Smooth muscle cell (in vitro differentiated cells): ENCODE measurements around the gene GLIS1. TPM values are rescaled to one million over a fixed set of nuclear protein-coding genes. Genes with fewer than 3 reads are reported as not detected.

ENCODE experiments used
- DNase-seq: peaks from one replicate; lab custom pipeline; 2025; ENCODE audit not compliant: unreplicated experiment; lab: John Stamatoyannopoulos, UW
- H2AFZ ChIP-seq: fragments of 200-600 bp; sonication (generic); 2 replicates; pipeline ENCODE4 v1.6.0; 2016; ENCODE audit warnings: antibody characterized with exemption, low read depth, mild to moderate bottlenecking
- H3F3A ChIP-seq: fragments of 200-600 bp; sonication (generic); 2 replicates; pipeline ENCODE4 v1.6.0; 2017; ENCODE audit warnings: antibody characterized with exemption, low read depth
- H3K27ac ChIP-seq: fragments of 200-600 bp; sonication (generic); 2 replicates; pipeline ENCODE4 v1.5.1; 2016; ENCODE audit warnings: low read depth, mild to moderate bottlenecking
- H3K27me3 ChIP-seq: fragments of 200-600 bp; sonication (generic); 2 replicates; pipeline ENCODE4 v1.6.1; 2016; ENCODE audit warnings: low read depth, mild to moderate bottlenecking
- H3K36me3 ChIP-seq: fragments of 200-600 bp; sonication (generic); 2 replicates; pipeline ENCODE4 v1.5.1; 2016; ENCODE audit warnings: low read depth
- H3K4me1 ChIP-seq: fragments of 200-600 bp; sonication (generic); 2 replicates; pipeline ENCODE4 v1.5.1; 2016; ENCODE audit warnings: low read depth
- H3K4me2 ChIP-seq: fragments of 200-600 bp; sonication (generic); 2 replicates; pipeline ENCODE4 v1.6.0; 2016; ENCODE audit warnings: mild to moderate bottlenecking
- H3K4me3 ChIP-seq: fragments of 200-600 bp; sonication (generic); 2 replicates; pipeline ENCODE4 v1.5.1; 2016; ENCODE audit warnings: mild to moderate bottlenecking
- H3K79me2 ChIP-seq: fragments of 200-600 bp; sonication (generic); 2 replicates; pipeline ENCODE4 v1.6.0; 2016; ENCODE audit warnings: low read depth, mild to moderate bottlenecking
- H3K9ac ChIP-seq: fragments of 200-600 bp; sonication (generic); 2 replicates; pipeline ENCODE4 v1.6.0; 2016; ENCODE audit warnings: low read depth
- H3K9me3 ChIP-seq: fragments of 200-600 bp; sonication (generic); replicated peaks from 2 replicates; pipeline ENCODE4 v1.5.1; 2016; ENCODE audit warnings: low read depth
- H4K20me1 ChIP-seq: fragments of 200-600 bp; sonication (generic); 2 replicates; pipeline ENCODE4 v1.6.0; 2016; ENCODE audit warnings: low read depth
- CTCF ChIP-seq: fragments of 200-600 bp; sonication (generic); IDR thresholded peaks from 2 replicates; pipeline ENCODE4 v1.5.1; 2017; ENCODE audit warnings: borderline replicate concordance, mild to moderate bottlenecking, antibody characterized with exemption; ENCODE audit not compliant: insufficient read depth, poor library complexity, severe bottlenecking
- WGBS: methylation state at CpG from one replicate; pipeline ENCODE4 v1.1.7; 2016; ENCODE audit warnings: low lambda C conversion rate; 5-methylcytosine and 5-hydroxymethylcytosine counted together
- polyA plus RNA-seq: library from polyadenylated mRNA; unstranded; fragments of >200 nt; fragmentation: Nextera tagmentation; extraction: Ambion mirVana; gene quantifications from 2 replicates; pipeline ENCODE4 v1.2.1, GENCODE V29; 2016
- total RNA-seq: library from RNA; depleted of rRNA; stranded (reverse); fragments of >200 nt; gene quantifications from 2 replicates; pipeline ENCODE4 v1.2.3, GENCODE V29; 2014

The GLIS1 gene
- total and polyA plus RNA-seq, 2 experiments from 2014 or later, result 0.36 to 4.9 TPM

- peaks cover 5% of the 10 kb centered on the region for H3F3A ChIP-seq
- no peak overlapping the region for H3K4me2 ChIP-seq
- no peak for TF ChIP-seq CTCF
- H4K20me1 ChIP-seq, result no peaks in the 10 kb centered on the region
- no peak overlapping the region for H3K27ac ChIP-seq
- H3K4me3 ChIP-seq, result no peak overlapping the region
- peaks cover 10% of the 10 kb centered on the region for H3K4me1 ChIP-seq
- H3K9ac ChIP-seq, result no peak overlapping the region
- no peak for DNase-seq
- no peaks in the 10 kb centered on the region for H3K79me2 ChIP-seq
- WGBS, result 59% methylated on average over 10 of the region's 10 CpGs
- no peak overlapping the region for H2AFZ ChIP-seq
- H3K9me3 ChIP-seq, result no peaks in the 10 kb centered on the region
- H3K27me3 ChIP-seq, result no peaks in the 10 kb centered on the region
- no peaks in the 10 kb centered on the region for H3K36me3 ChIP-seq
Measured at GRCh38 chr1:53552146-53552861, 186.7 kb downstream of the GLIS1 start.

GRCh38 chr1:53551428-53551995 lies 187.5 kb downstream of the GLIS1 start:
- DNase-seq, result no peak
- Histone ChIP-seq H4K20me1 (no peaks in the 10 kb centered on the region), H3K9ac (no peak overlapping the region), H3F3A (peaks cover 5% of the 10 kb centered on the region), H3K9me3 (no peaks in the 10 kb centered on the region), H3K79me2 (no peaks in the 10 kb centered on the region), H3K27me3 (no peaks in the 10 kb centered on the region), H3K4me1 (peaks cover 10% of the 10 kb centered on the region), H2AFZ (no peak overlapping the region), H3K27ac (no peak overlapping the region), H3K36me3 (no peaks in the 10 kb centered on the region), H3K4me3 (no peak overlapping the region), H3K4me2 (no peak overlapping the region)
- WGBS, result 89% methylated on average over 8 of the region's 8 CpGs
- TF ChIP-seq CTCF, result no peak

- no peak for DNase-seq
- peaks cover 10% of the 10 kb centered on the region for H3K4me1 ChIP-seq
- H3K36me3 ChIP-seq, result no peaks in the 10 kb centered on the region
- no peaks in the 10 kb centered on the region for H4K20me1 ChIP-seq
- no peak overlapping the region for H3K4me3 ChIP-seq
- H3K4me2 ChIP-seq, result peak overlapping the region; percentile 58
- no peaks in the 10 kb centered on the region for H3K79me2 ChIP-seq
- H3F3A ChIP-seq, result no peaks in the 10 kb centered on the region
- H3K27me3 ChIP-seq, result no peaks in the 10 kb centered on the region
- H3K27ac ChIP-seq, result peak overlapping the region; percentile 80
- no peak overlapping the region for H3K9ac ChIP-seq
- no peak overlapping the region for H2AFZ ChIP-seq
- no peaks in the 10 kb centered on the region for H3K9me3 ChIP-seq
- TF ChIP-seq CTCF, result no peak
- WGBS, result 35% methylated on average over 7 of the region's 7 CpGs
Measured at GRCh38 chr1:53550201-53550741, 188.7 kb downstream of the GLIS1 start.
